HG02852 (cell line): ENCODE data around the gene SMKR1.
"Not testable (repeated sequence)": the region's sequence is repeated elsewhere in the genome, so short reads cannot be mapped to it uniquely, and the experiment has no call there.

ENCODE experiments used
- ATAC-seq: cut with Tn5 transposase; IDR thresholded peaks from one replicate; pipeline ENCODE4 v1.9.1; 2021; ENCODE audit warnings: mild to moderate bottlenecking, moderate library complexity; ENCODE audit not compliant: unreplicated experiment

SMKR1 gene

DNA sequence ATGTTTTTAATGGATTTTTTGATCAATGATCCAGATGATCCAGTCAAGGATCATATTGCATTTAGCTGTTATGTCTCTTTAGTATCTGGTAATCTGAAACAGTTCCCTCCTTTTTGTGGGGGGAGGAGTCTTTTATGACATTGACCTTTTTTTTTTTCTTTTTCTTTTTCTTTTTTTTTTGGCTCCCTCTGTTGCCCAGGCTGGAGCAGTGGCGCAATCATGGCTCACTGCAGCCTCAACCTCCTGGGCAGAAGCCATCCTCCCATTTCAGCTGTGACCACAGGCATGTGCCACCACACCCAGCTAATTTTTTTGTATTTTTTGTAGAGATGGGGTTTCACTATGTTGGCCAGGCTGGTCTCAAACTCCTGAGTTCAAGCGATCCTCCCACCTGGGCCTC, 22.1 kb downstream of the SMKR1 start:
- not testable (repeated sequence) for ATAC-seq

DNA sequence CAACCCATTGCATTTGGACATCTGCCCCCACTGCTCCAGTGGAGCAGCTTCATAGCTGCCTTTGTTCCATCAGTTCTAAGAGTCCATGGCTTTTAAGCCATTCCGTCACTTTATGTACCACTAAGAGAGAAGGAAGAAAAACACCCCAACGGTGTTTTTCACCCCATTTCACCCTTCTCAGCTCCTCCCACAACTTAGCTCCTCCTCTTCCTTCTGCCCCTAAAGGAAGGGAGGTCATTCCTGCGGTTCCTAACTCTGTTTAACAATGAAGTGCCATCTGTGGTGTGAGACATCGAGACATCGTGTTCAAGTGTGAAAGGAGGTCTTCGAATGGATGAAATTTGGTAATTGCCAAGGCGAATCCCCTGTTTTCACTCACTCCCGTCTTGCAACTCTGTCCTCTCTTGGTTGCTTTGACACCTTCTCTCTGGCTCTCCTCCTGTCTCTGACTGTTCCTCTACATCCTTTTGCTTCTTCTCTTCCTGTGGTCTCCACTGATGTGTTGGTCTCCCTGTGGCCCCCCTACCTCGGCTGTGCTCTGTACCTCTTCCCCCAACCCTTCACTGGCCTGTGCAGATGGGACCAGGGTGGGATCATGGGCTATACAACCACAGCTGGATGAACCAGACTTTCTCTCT, 23.0 kb downstream of the SMKR1 start:
- no peak for ATAC-seq

DNA sequence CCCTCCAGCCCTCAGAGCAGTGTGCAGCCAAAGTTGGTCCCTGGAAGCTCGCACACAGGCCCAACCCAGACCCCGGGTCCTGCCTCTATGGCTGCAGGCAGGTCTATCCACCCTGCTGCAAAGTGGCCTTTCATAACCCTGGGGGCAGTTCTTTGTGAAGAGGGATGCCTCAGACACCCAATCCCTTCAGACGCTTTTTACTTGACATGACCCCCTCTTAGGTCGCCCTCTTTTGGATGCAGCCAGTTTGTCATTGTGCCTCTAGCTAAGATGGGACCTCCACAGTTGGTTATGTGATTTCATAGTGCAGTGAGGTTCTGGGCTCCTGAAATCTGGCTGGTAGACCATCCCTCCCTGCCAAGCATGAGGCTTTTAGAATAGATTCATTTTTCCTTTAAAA, 27.3 kb downstream of the SMKR1 start:
- no peak for ATAC-seq

GRCh38 chr7:129530795-129531391, 28.6 kb downstream of the SMKR1 start:
- ATAC-seq = no peak

DNA sequence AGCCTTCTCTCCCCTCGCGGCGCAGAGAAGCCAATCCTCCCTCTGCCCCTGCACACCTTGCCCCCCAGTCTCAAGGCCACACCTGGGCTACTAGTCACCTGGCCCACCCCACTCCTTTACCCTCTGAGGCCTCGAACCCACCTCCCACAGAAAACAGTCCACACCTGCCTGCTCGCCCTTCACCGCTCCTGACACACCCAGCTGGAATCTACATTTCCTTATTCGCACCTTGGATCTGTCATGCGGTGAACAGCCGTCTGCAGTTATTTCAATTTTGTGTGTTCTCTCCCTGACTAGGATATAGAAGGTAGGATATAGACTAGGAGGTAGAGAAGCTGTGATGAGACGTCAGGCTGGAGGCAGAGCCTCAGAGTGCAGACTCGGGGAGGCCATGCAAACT, 29.4 kb downstream of the SMKR1 start:
- ATAC-seq = no peak

DNA sequence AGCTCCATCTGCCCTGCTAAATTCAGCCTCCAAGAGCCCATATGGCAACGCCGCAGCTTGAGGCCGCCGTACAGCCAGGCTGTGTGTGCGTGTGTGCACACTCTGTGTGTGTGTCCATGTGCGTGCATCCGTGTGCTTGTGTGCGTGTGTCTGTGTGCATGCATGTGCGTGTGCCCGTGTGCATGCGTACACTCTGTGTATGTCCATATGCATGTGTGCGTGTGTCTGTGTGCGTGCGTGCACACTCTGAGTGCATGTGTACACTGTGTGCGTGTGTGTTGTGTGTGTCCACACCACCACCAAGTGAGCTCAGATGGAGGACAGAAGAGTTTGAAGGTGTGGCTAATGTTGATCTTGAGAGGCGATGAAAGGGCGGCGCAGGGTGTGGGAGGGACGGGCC, 30.0 kb downstream of the SMKR1 start:
- no peak for ATAC-seq

GRCh38 chr7:129534558-129535274, 32.4 kb downstream of the SMKR1 start:
- ATAC-seq = not testable (repeated sequence)

DNA sequence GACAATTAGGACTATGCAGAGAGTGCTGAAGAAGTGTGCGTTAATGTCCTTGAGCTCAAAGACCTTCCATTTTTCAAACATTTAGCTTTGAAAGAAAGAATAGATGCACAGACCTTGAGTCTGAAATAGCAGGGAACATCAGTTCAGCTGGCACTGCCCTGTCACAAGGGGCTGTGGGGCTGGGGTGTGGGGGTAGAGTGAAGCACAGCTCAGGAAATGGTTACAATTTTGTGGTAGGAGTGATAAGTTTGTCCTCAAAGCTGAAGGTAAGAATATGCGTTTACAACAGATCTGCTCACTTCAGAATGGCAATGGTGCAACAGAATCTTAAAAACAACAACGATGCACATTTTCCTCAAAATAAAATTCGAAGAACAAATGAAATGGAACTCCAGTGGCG, 33.6 kb downstream of the SMKR1 start:
- no peak for ATAC-seq

GRCh38 chr7:129536323-129536722, 34.0 kb downstream of the SMKR1 start:
- no peak for ATAC-seq

- ATAC-seq = no peak
Observed at GRCh38 chr7:129538790-129539189, 36.5 kb downstream of the SMKR1 start.

GRCh38 chr7:129540340-129540739, 38.0 kb downstream of the SMKR1 start:
- no peak for ATAC-seq

DNA sequence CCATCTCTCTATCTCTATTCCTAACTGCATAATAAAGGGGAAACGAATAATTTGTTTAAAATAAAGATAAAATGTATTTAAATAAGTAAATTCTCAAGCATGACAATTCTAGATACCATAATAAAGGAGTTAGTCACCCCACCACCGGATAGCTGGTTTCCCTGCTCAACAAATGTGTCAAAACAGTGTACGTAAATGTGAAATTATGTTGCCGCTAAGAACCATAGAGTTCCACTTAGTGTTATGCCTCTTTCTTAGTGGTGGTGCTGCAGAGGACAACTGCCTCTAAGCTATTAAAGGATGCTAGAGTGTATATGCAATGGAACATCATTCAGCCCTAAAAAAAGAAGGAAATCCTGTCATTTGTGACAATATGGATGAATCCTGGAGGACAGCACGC, 42.4 kb downstream of the SMKR1 start:
- no peak for ATAC-seq

DNA sequence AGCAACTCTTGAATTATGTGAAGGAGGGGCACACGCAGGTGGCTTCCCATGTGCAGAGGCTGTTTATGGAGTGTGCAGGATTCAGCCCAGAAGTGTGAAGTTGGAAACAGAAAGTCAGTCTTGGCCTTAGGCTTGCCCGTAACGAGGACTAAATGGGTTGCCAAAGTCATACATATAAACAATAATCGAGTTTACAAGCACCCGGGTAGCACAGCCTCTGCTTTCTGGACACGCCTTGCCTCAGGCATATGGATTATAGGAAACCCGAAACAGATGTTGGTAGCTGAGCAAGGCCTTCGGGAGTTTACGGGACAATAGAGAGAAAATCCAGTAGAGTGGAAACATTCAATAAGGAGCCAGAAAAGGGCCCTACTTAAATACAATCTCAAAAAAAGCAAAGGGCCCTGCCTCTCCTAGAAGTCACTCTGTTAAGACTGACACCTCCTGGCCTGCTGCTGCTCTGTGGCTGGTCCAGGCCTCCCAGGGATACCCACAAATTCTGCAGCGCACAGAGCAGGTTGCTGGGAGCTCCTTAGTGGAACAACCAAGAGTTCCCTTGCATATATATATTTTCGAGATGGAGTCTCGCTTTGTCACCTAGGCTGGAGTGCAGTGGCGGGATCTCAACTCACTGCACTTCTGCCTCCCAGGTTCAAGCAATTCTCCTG, 48.5 kb downstream of the SMKR1 start:
- no peak for ATAC-seq

DNA sequence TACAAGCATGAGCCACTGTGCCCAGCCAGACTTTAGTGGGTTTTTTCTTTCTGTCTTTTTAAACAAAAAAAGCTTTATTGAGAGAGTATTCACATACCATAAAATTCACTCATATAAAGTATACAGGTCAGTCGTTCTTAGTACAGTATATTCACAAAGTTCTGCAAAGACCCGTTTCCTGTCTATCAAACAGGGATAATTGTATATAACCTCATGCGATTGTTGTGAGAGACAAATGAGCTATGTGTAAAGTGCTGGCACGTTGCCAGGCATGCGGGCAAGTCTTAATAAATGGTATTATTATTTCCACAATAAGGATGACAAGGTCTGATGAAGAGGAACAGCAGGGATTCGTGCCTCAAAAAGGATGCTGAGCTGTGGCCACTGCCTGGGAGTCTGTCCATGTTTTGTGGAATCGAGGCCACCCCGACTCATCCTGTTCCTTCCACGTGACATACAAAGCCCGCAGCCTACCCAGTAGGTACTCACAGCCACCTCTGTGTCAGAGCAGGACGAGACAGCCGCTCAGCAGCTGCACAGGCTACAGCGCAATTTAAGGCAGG, 51.6 kb downstream of the SMKR1 start:
- no peak for ATAC-seq

- no peak for ATAC-seq
Observed at GRCh38 chr7:129556607-129557133, 54.3 kb downstream of the SMKR1 start.

GRCh38 chr7:129557686-129558481, 55.6 kb downstream of the SMKR1 start:
- ATAC-seq = no peak

DNA sequence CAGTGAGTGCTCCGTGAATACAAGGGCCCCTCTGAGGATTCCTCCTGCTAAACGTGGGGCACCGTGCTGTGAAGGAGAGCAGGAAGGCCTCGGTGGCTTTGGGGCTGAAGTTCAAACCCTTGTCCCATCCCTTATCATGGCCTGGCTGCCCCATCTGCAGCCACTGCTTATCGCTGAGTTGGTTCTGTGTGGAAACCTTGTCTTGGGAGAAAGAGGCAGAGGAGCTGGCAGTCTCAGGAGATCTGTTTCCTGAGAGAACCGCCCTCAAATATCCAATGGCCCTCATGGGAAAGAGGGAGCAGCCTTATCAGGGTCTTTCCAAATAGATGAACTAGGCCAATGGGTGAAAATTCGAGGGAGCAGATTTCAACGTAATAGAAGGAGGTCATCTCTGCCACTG, 57.2 kb downstream of the SMKR1 start:
- ATAC-seq = no peak

DNA sequence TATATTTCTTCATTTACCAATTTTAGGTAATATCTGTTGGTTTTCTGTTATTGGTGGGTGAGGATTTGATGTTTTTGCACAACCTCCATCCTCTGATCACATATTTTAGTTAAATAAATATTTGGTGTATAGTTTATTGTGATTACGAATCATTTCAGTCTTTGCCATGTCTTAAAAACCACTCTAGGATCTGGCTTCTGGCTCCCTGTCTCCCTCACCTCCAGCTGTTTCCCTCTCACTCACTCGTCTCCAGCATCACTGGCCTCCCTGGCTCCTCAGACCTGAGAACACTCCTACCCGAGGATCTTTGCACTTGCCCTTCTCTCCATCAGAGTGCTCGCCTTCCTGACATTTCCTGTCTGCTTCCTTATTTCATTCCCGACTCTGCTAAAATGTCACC, 58.5 kb downstream of the SMKR1 start:
- no peak for ATAC-seq

DNA sequence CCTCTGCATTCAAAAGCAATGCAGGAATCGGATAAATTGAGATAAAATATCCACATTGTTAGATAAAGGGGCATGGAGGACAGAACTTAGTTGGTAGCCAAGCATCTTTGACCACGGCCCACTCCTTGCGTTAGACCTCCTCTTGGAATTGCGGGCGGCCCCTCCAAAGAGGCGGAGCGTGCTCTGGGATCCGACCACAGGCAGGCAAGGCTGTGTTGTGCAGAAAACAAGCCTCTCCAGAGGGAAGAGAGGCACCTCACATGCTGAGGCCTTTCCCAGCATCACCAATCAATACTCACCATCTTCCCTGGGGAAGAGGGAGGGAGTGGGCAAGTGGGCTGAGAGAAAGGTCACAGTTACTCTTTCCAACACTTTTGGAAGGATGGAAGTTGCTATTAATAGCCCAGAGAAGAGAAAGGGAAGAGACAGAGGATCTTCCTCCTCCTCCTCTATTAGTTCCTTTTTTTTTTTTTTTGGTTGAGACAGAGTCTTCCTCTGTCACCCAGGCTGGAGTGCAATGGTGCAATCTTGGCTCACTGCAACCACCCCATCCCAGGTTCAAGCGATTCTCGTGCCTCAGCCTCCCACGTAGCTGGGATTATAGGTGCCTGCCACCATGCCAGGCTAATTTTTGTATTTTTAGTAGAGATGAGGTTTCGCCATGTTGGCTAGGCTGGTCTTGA, 59.5 kb downstream of the SMKR1 start:
- ATAC-seq = no peak
